Spleen (tissue), 11 donors: ENCODE data around the gene AOAH. TPM values are rescaled to one million over a fixed set of nuclear protein-coding genes. Genes with fewer than 3 reads are reported as not detected.

ENCODE experiments used
- DNase-seq: peaks from one replicate; pipeline ENCODE4 v3.0.0-alpha.2; 2020
- H3K27ac ChIP-seq, 8 donors: fragments of 200-600 bp; sonication (generic) in 7 of 8; 1 replicate in 4 of 8; 2 replicates in 4 of 8; pipeline versions ENCODE4 v1.5.0 to v1.8.0; 2016 to 2021; ENCODE audit warnings: inconsistent platforms in 4 of 8, mild to moderate bottlenecking in 4 of 8, moderate library complexity in 1 of 8
- H3K27me3 ChIP-seq, 7 donors: fragments of 200-600 bp; sonication (generic) in 6 of 7; replicated peaks in 1 of 7; 1 replicate in 4 of 7; 2 replicates in 3 of 7; pipeline versions ENCODE4 v1.5.0 to v1.8.0; 2016 to 2021; ENCODE audit warnings: inconsistent platforms in 3 of 7, mild to moderate bottlenecking in 1 of 7
- H3K36me3 ChIP-seq, 6 donors: fragments of 200-600 bp; sonication (generic) in 5 of 6; 1 replicate in 4 of 6; 2 replicates in 2 of 6; pipeline versions ENCODE4 v1.5.0 to v1.8.0; 2016 to 2021; ENCODE audit warnings: inconsistent platforms in 2 of 6
- H3K4me1 ChIP-seq, 6 donors: fragments of 200-600 bp; sonication (generic) in 5 of 6; 1 replicate in 3 of 6; 2 replicates in 3 of 6; pipeline versions ENCODE4 v1.5.0 to v1.8.0; 2016 to 2021; ENCODE audit warnings: inconsistent platforms in 3 of 6
- H3K4me3 ChIP-seq, 8 donors: fragments of 200-600 bp; sonication (generic) in 7 of 8; 1 replicate in 4 of 8; 2 replicates in 4 of 8; pipeline versions ENCODE4 v1.5.0 to v1.8.0; 2016 to 2021; ENCODE audit warnings: inconsistent platforms in 4 of 8, mild to moderate bottlenecking in 4 of 8, moderate library complexity in 2 of 8
- H3K9me3 ChIP-seq, 8 donors: fragments of 200-600 bp; sonication (generic) in 7 of 8; 1 replicate in 4 of 8; 2 replicates in 4 of 8; pipeline versions ENCODE4 v1.5.0 to v1.8.0; 2016 to 2021; ENCODE audit warnings: inconsistent platforms in 4 of 8
- CTCF ChIP-seq, 11 experiments: fragments of 200-600 bp in 7 of 11; fragments of 450-650 bp in 4 of 11; sonication (generic) in 4 of 11; IDR thresholded peaks in 8 of 11; conservative IDR thresholded peaks in 3 of 11; 1 replicate in 7 of 11; 2 replicates in 4 of 11; pipeline versions ENCODE4 v1.4.0 to v1.8.0; 2016 to 2021; ENCODE audit warnings: antibody characterized with exemption in 11 of 11, inconsistent platforms in 4 of 11, mild to moderate bottlenecking in 1 of 11
- POLR2A ChIP-seq, 3 donors: fragments of 450-650 bp; IDR thresholded peaks; one replicate each; pipeline ENCODE4 v1.5.1; 2017; ENCODE audit warnings: antibody characterized with exemption in 3 of 3, mild to moderate bottlenecking in 1 of 3
- POLR2AphosphoS5 ChIP-seq, 3 donors: sonication (generic); formaldehyde crosslinking; IDR thresholded peaks; one replicate each; pipeline ENCODE4 v1.5.1; 2017; ENCODE audit warnings: antibody characterized with exemption in 3 of 3
- WGBS, 5 donors: extraction: QIAGEN DNeasy Blood & Tissue Kit in 3 of 5; methylation state at CpG; one replicate each; pipeline versions ENCODE4 v1.1.5 to v1.1.7; 2013 to 2018; 5-methylcytosine and 5-hydroxymethylcytosine counted together
- intact Hi-C: fragments of 100-400 bp; cut with DNase I; formaldehyde crosslinking; loops from one replicate; pipeline ENCODE4 v1.15.0; 2023; ENCODE audit warnings: low total_unique reads
- polyA plus RNA-seq, 3 donors: library from polyadenylated mRNA; stranded (reverse); fragments of 200-250 nt; gene quantifications; one replicate each; pipeline ENCODE4 v1.2.1, GENCODE V29; 2013
- total RNA-seq, 7 donors: library from RNA; depleted of rRNA in 3 of 7; stranded (reverse); fragments of >200 nt in 3 of 7; fragmentation: NEBNext Ultra II Directional in 4 of 7; extraction: Animal tissue kit (Norgen Biotek cat#: 25700) in 4 of 7; gene quantifications; one replicate each; pipeline versions ENCODE4 v1.1.0 to v1.2.1, GENCODE V29; 2016 to 2021
- donor health status: healthy with polysubstance abuse.
- donor health status: DM: no; HTN: no; CAD: no; lungs with moderate emphysema.
- donor health status: DM: no; HTN: no; CAD: no.
- donor health status: Bipolar disorder and iron deficiency.
- donor health status: healthy.
- donor health status: DM: no; HTN: no; CAD: no.
- donor health status: DM: yes; HTN: yes; CAD: no.

The AOAH gene
- total and polyA plus RNA-seq, 10 donors = 30.3 to 316 (median 191) TPM

- DNase-seq = no peak
- no peak for TF ChIP-seq CTCF (IDR thresholded peaks at IDR 0.05 in 8 of 11, conservative IDR thresholded peaks at IDR 0.05 in 3 of 11)
- peak in 1 of 3 donors; percentile 15 for TF ChIP-seq POLR2AphosphoS5 (IDR thresholded peaks at IDR 0.05)
- TF ChIP-seq POLR2A (IDR thresholded peaks at IDR 0.05) = no peak
- WGBS, 5 donors = 90 to 97% (median 95%) methylated on average over 7 to 9 of the region's 9 CpGs
- intact Hi-C loops = no loop called here
- Histone ChIP-seq H3K27ac (no peak overlapping the region), H3K4me3 (no peak overlapping the region), H3K9me3 (no peaks in the 10 kb centered on the region), H3K27me3 (no peaks in the 10 kb centered on the region), H3K36me3 (peaks cover 0 to 90% (median 19%) of the 10 kb centered on the region in 6 donors), H3K4me1 (no peaks in the 10 kb centered on the region)
Measured at GRCh38 chr7:36535866-36536664, 188.2 kb downstream of the AOAH start.

- Histone ChIP-seq H3K9me3 (no peaks in the 10 kb centered on the region), H3K4me1 (no peaks in the 10 kb centered on the region), H3K27me3 (no peaks in the 10 kb centered on the region), H3K4me3 (no peak overlapping the region), H3K27ac (no peak overlapping the region), H3K36me3 (peaks cover 0 to 90% (median 5%) of the 10 kb centered on the region in 6 donors)
- WGBS, 5 donors = 92 to 96% (median 93%) methylated on average over 7 of the region's 7 CpGs
- TF ChIP-seq POLR2A (IDR thresholded peaks at IDR 0.05) (no peak), CTCF (IDR thresholded peaks at IDR 0.05 in 8 of 11, conservative IDR thresholded peaks at IDR 0.05 in 3 of 11) (no peak), POLR2AphosphoS5 (IDR thresholded peaks at IDR 0.05) (peak; percentile 11 to 63 (median 17))
- intact Hi-C loops = no loop called here
- no peak for DNase-seq
Measured at GRCh38 chr7:36533717-36534116, 190.6 kb downstream of the AOAH start.

GRCh38 chr7:36532981-36533499 lies 191.3 kb downstream of the AOAH start:
- 87 to 93% (median 90%) methylated on average over 5 of the region's 5 CpGs for WGBS, 5 donors
- no peaks in the 10 kb centered on the region for H3K27me3 ChIP-seq
- no peak overlapping the region for H3K4me3 ChIP-seq
- H3K27ac ChIP-seq = no peak overlapping the region
- no peak for DNase-seq
- TF ChIP-seq POLR2AphosphoS5 (IDR thresholded peaks at IDR 0.05) = no peak
- TF ChIP-seq CTCF (IDR thresholded peaks at IDR 0.05 in 8 of 11, conservative IDR thresholded peaks at IDR 0.05 in 3 of 11) = no peak
- no peak for TF ChIP-seq POLR2A (IDR thresholded peaks at IDR 0.05)
- H3K4me1 ChIP-seq = no peaks in the 10 kb centered on the region
- H3K9me3 ChIP-seq = no peaks in the 10 kb centered on the region
- peaks cover 0 to 90% (median 0%) of the 10 kb centered on the region in 6 donors for H3K36me3 ChIP-seq
- intact Hi-C loops = no loop called here

GRCh38 chr7:36531951-36532350 lies 192.3 kb downstream of the AOAH start:
- no peak for DNase-seq
- H3K27ac ChIP-seq = no peak overlapping the region
- no peaks in the 10 kb centered on the region for H3K9me3 ChIP-seq
- H3K27me3 ChIP-seq = no peaks in the 10 kb centered on the region
- no peak overlapping the region for H3K4me3 ChIP-seq
- peaks cover 0 to 90% (median 0%) of the 10 kb centered on the region in 6 donors for H3K36me3 ChIP-seq
- TF ChIP-seq CTCF (IDR thresholded peaks at IDR 0.05 in 8 of 11, conservative IDR thresholded peaks at IDR 0.05 in 3 of 11) (no peak), POLR2A (IDR thresholded peaks at IDR 0.05) (no peak), POLR2AphosphoS5 (IDR thresholded peaks at IDR 0.05) (no peak)
- H3K4me1 ChIP-seq = no peaks in the 10 kb centered on the region
- 94 to 96% (median 94%) methylated on average over 7 of the region's 7 CpGs for WGBS, 5 donors
- intact Hi-C loops = no loop called here
